Stimulated activated CD4-positive, alpha-beta T cell treated with anti-CD3 and anti-CD28 coated beads, Interleukin-2, amount 100 ng/mL, for 24 hours (primary cell): ENCODE measurements around the gene KRT27.
A peak's percentile ranks its signal among the peaks of the same experiment; 100 is the strongest.
"Not testable (repeated sequence)": the region's sequence is repeated elsewhere in the genome, so short reads cannot be mapped to it uniquely, and the experiment has no call there.

Experiments used
- DNase-seq, 2 donors: peaks; one replicate each; pipeline ENCODE4 v3.0.0-alpha.2; 2020

The KRT27 gene

GRCh38 chr17:40782450-40782849 lies at the start of gene KRT27:
TSS of gene KRT27 (minus strand) at chr17:40782550. CDS start at chr17:40782493, 57 bp downstream.
- no peak for DNase-seq

GRCh38 chr17:40830085-40830776 lies 47.9 kb upstream of the KRT27 start:
- DNase-seq: no peak

GRCh38 chr17:40828454-40829044 lies 46.2 kb upstream of the KRT27 start:
- no peak for DNase-seq

- DNase-seq: no peak
Observed at GRCh38 chr17:40827746-40828453, 45.5 kb upstream of the KRT27 start.

GRCh38 chr17:40825599-40825998 lies 43.2 kb upstream of the KRT27 start:
- DNase-seq: no peak

- DNase-seq: no peak
Observed at GRCh38 chr17:40824015-40824832, 41.9 kb upstream of the KRT27 start.

GRCh38 chr17:40822132-40822812 lies 39.9 kb upstream of the KRT27 start, which contains the start of gene KRT10:
TSS of gene KRT10 (minus strand) at chr17:40822614. CDS start at chr17:40822585, 29 bp downstream.
- no peak for DNase-seq

- DNase-seq: no peak
Observed at GRCh38 chr17:40821536-40821935, 39.2 kb upstream of the KRT27 start.

GRCh38 chr17:40820228-40820838 lies 38.0 kb upstream of the KRT27 start:
- no peak for DNase-seq

- DNase-seq: no peak
Observed at GRCh38 chr17:40819528-40820125, 37.3 kb upstream of the KRT27 start.

GRCh38 chr17:40818733-40819527 lies 36.6 kb upstream of the KRT27 start:
- peak; percentile 85 to 86 for DNase-seq

GRCh38 chr17:40818343-40818732 lies 36.0 kb upstream of the KRT27 start:
- no peak for DNase-seq

- DNase-seq: no peak
Observed at GRCh38 chr17:40817103-40817682, 34.8 kb upstream of the KRT27 start.

GRCh38 chr17:40816569-40816968 lies 34.2 kb upstream of the KRT27 start:
- DNase-seq: no peak

- DNase-seq: no peak
Observed at GRCh38 chr17:40815381-40815780, 33.0 kb upstream of the KRT27 start.

- DNase-seq: not testable (repeated sequence)
Observed at GRCh38 chr17:40814657-40815056, 32.3 kb upstream of the KRT27 start.

GRCh38 chr17:40813804-40814203 lies 31.5 kb upstream of the KRT27 start:
- DNase-seq: no peak

GRCh38 chr17:40812639-40813038 lies 30.3 kb upstream of the KRT27 start:
- no peak for DNase-seq

GRCh38 chr17:40810494-40810893 lies 28.1 kb upstream of the KRT27 start:
- no peak for DNase-seq

- DNase-seq: no peak
Observed at GRCh38 chr17:40809721-40810421, 27.5 kb upstream of the KRT27 start.
